ENCODE data around the gene SLC12A8.

DNA sequence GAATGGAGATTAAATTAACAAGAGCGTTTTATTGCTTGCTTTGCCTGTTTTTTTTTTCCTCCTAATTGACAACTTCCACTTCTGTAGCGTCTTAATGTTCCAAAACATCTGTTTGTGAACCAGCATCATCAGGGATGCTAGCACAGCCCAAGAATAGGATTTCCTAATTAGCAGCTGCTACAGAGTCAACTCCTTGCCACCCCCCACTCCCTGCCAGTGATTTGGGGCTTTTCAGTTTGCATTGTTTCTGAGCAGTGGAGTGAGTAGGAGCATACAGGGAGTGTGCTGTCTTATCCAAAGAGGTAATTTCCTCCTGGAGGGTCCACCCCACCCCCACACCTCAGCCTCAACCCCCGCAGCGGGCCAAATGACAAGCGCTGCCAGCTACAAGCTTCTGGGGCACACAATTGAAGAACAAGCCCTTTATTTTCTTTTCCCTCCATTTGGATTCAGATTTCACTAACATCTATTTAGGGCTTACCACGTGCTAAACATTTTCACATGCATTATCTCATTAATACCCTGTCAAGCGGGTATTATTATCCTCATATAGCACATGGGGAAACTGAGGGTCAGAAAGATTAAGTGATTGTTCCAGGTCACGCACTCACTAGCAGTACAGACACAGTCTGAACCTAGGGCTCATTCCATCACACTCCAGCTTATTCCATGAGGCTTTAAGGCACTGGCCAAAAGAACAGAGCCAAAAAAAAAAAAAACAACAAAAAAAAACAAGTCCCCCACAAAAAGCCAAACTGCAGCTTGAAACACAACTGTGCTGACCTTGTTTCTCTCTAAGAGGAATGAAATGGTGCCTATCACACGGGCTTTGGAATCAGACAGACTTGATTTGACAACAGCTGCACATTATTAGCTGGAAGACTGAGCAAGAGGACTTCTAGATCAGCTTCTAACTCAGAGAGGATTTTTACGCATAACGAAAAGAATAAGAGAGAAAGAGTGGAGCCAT, 173.1 kb downstream of the SLC12A8 start:
- no peak for TF ChIP-seq SMC3 (IDR thresholded peaks at IDR 0.05; ENCODE audit: borderline replicate concordance, low read length)
- no peak for TF ChIP-seq SRF (IDR thresholded peaks at IDR 0.05; ENCODE audit: low read depth in 2 of 2, low read length in 2 of 2)
- TF ChIP-seq BHLHE40 (IDR thresholded peaks at IDR 0.05; ENCODE audit: borderline replicate concordance in 1 of 2, low read depth in 2 of 2, low read length in 1 of 2): no peak
- TF ChIP-seq ZNF274 (IDR thresholded peaks at IDR 0.05; ENCODE audit: insufficient read depth, insufficient read length): no peak
